ENCODE measurements around the gene ASIC4. TPM values are rescaled to one million over a fixed set of nuclear protein-coding genes. Genes with fewer than 3 reads are reported as not detected.

ASIC4 gene
- total and polyA plus RNA-seq, 9 of the 15 experiments (the other 6 are each of a cell fraction or from before 2014, with no cell fraction given): 0.07 to 19.2 (median 4.8) TPM

- TF ChIP-seq SIN3B (IDR thresholded peaks at IDR 0.05; ENCODE audit: low read depth) (no peak), ASH1L (IDR thresholded peaks at IDR 0.05; ENCODE audit: borderline replicate concordance, low read depth, partially characterized antibody) (no peak), E2F8 (IDR thresholded peaks at IDR 0.05; ENCODE audit: low read depth, partially characterized antibody) (no peak), ZNF551 (CRISPR knock-in tag; IDR thresholded peaks at IDR 0.05) (no peak), ZBTB26 (CRISPR knock-in tag; IDR thresholded peaks at IDR 0.05) (no peak), ETS1 (conservative IDR thresholded peaks at IDR 0.05; ENCODE audit: control insufficient read depth, low read depth, low read length) (peak; percentile 89), KAT2B (IDR thresholded peaks at IDR 0.05; ENCODE audit: low read depth, low read length) (no peak), MBD2 (IDR thresholded peaks at IDR 0.05; ENCODE audit: borderline replicate concordance, low read depth) (0 out of 2 replicates have a peak, but pooled peaks have one; percentile 23), GABPB2 (CRISPR knock-in tag; conservative IDR thresholded peaks at IDR 0.05) (no peak), AFF1 (IDR thresholded peaks at IDR 0.05; ENCODE audit: low read depth in 1 of 2, partially characterized antibody in 2 of 2) (peak in 1 of 2 experiments; percentile 19), ZFP1 (CRISPR knock-in tag; IDR thresholded peaks at IDR 0.05) (no peak), ZNF408 (CRISPR knock-in tag; IDR thresholded peaks at IDR 0.05; ENCODE audit: low read depth) (no peak), HOMEZ (CRISPR knock-in tag; IDR thresholded peaks at IDR 0.05) (no peak), FOXA3 (CRISPR knock-in tag; conservative IDR thresholded peaks at IDR 0.05 in 1 of 2, IDR thresholded peaks at IDR 0.05 in 1 of 2) (0 out of 4 replicates have a peak, but pooled peaks of 1 of the 2 experiments have one; percentile 30)
Observed at GRCh38 chr2:219514196-219514761, at the start of gene ASIC4 (continued).

Measured in K562 (cell line).